ENCODE results near the gene TANC1.

Gene TANC1

GRCh38 chr2:158968396-158969161, at the start of gene TANC1:
TANC1 (plus strand) TSS chr2:158968640; CDS start chr2:159065911, 97,271 bp downstream.
- H3K27me3 ChIP-seq (ENCODE audit: control insufficient read depth, insufficient read depth, low read length) = peaks cover 76% of the 10 kb centered on the region
- H3K36me3 ChIP-seq (ENCODE audit: control insufficient read depth, low read depth, low read length) = no peaks in the 10 kb centered on the region
- H3K4me1 ChIP-seq (ENCODE audit: control insufficient read depth, low read depth, low read length) = peaks cover 13% of the 10 kb centered on the region
- peak within 1 kb of the TSS; percentile 74 for H3K9ac ChIP-seq (ENCODE audit: low read length)
- H3K4me3 ChIP-seq (ENCODE audit: low read length) = peak within 1 kb of the TSS; percentile 87
- no peaks in the 10 kb centered on the region for H3K9me3 ChIP-seq (ENCODE audit: control insufficient read depth, low read depth, low read length)
- no peak within 1 kb of the TSS for H3K27ac ChIP-seq (ENCODE audit: low read length)

- Histone ChIP-seq H3K4me1 (ENCODE audit: control insufficient read depth, low read depth, low read length) (peaks cover 19% of the 10 kb centered on the region), H3K27ac (ENCODE audit: low read length) (no peak overlapping the region), H3K9ac (ENCODE audit: low read length) (no peak overlapping the region), H3K4me3 (ENCODE audit: low read length) (no peak overlapping the region), H3K36me3 (ENCODE audit: control insufficient read depth, low read depth, low read length) (no peaks in the 10 kb centered on the region), H3K27me3 (ENCODE audit: control insufficient read depth, insufficient read depth, low read length) (no peaks in the 10 kb centered on the region), H3K9me3 (ENCODE audit: control insufficient read depth, low read depth, low read length) (no peaks in the 10 kb centered on the region)
These were observed 46.6 kb upstream of the TANC1 start for GRCh38 chr2:158921599-158922408.

- Histone ChIP-seq H3K36me3 (ENCODE audit: control insufficient read depth, low read depth, low read length) (no peaks in the 10 kb centered on the region), H3K27me3 (ENCODE audit: control insufficient read depth, insufficient read depth, low read length) (no peaks in the 10 kb centered on the region), H3K27ac (ENCODE audit: low read length) (no peak overlapping the region), H3K4me3 (ENCODE audit: low read length) (no peak overlapping the region), H3K9ac (ENCODE audit: low read length) (no peak overlapping the region), H3K9me3 (ENCODE audit: control insufficient read depth, low read depth, low read length) (no peaks in the 10 kb centered on the region), H3K4me1 (ENCODE audit: control insufficient read depth, low read depth, low read length) (peaks cover 19% of the 10 kb centered on the region)
These were observed 45.8 kb upstream of the TANC1 start for GRCh38 chr2:158922601-158923000.

GRCh38 chr2:158923180-158923594, 45.3 kb upstream of the TANC1 start:
- H3K27me3 ChIP-seq (ENCODE audit: control insufficient read depth, insufficient read depth, low read length) = no peaks in the 10 kb centered on the region

GRCh38 chr2:158923641-158924040, 44.8 kb upstream of the TANC1 start:
- H3K4me1 ChIP-seq (ENCODE audit: control insufficient read depth, low read depth, low read length) = peaks cover 19% of the 10 kb centered on the region
- H3K27ac ChIP-seq (ENCODE audit: low read length) = no peak overlapping the region
- H3K4me3 ChIP-seq (ENCODE audit: low read length) = no peak overlapping the region
- H3K9me3 ChIP-seq (ENCODE audit: control insufficient read depth, low read depth, low read length) = no peaks in the 10 kb centered on the region
- H3K9ac ChIP-seq (ENCODE audit: low read length) = no peak overlapping the region
- no peaks in the 10 kb centered on the region for H3K27me3 ChIP-seq (ENCODE audit: control insufficient read depth, insufficient read depth, low read length)
- no peaks in the 10 kb centered on the region for H3K36me3 ChIP-seq (ENCODE audit: control insufficient read depth, low read depth, low read length)

More at GRCh38 chr2:158923180-158923594, 45.3 kb upstream of the TANC1 start:
- no peak overlapping the region for H3K9ac ChIP-seq (ENCODE audit: low read length)
- no peak overlapping the region for H3K27ac ChIP-seq (ENCODE audit: low read length)
- H3K4me3 ChIP-seq (ENCODE audit: low read length) = no peak overlapping the region
- no peaks in the 10 kb centered on the region for H3K9me3 ChIP-seq (ENCODE audit: control insufficient read depth, low read depth, low read length)
- peaks cover 19% of the 10 kb centered on the region for H3K4me1 ChIP-seq (ENCODE audit: control insufficient read depth, low read depth, low read length)
- no peaks in the 10 kb centered on the region for H3K36me3 ChIP-seq (ENCODE audit: control insufficient read depth, low read depth, low read length)

- no peaks in the 10 kb centered on the region for H3K9me3 ChIP-seq (ENCODE audit: control insufficient read depth, low read depth, low read length)
- no peak overlapping the region for H3K4me3 ChIP-seq (ENCODE audit: low read length)
- no peaks in the 10 kb centered on the region for H3K36me3 ChIP-seq (ENCODE audit: control insufficient read depth, low read depth, low read length)
- no peaks in the 10 kb centered on the region for H3K27me3 ChIP-seq (ENCODE audit: control insufficient read depth, insufficient read depth, low read length)
- peaks cover 19% of the 10 kb centered on the region for H3K4me1 ChIP-seq (ENCODE audit: control insufficient read depth, low read depth, low read length)
- no peak overlapping the region for H3K27ac ChIP-seq (ENCODE audit: low read length)
- no peak overlapping the region for H3K9ac ChIP-seq (ENCODE audit: low read length)
These were observed 41.9 kb upstream of the TANC1 start for GRCh38 chr2:158926478-158926948.

GRCh38 chr2:158928515-158928914, 39.9 kb upstream of the TANC1 start:
- Histone ChIP-seq H3K27ac (ENCODE audit: low read length) (no peak overlapping the region), H3K9ac (ENCODE audit: low read length) (no peak overlapping the region), H3K9me3 (ENCODE audit: control insufficient read depth, low read depth, low read length) (no peaks in the 10 kb centered on the region), H3K4me1 (ENCODE audit: control insufficient read depth, low read depth, low read length) (peaks cover 5% of the 10 kb centered on the region), H3K4me3 (ENCODE audit: low read length) (no peak overlapping the region), H3K27me3 (ENCODE audit: control insufficient read depth, insufficient read depth, low read length) (no peaks in the 10 kb centered on the region), H3K36me3 (ENCODE audit: control insufficient read depth, low read depth, low read length) (no peaks in the 10 kb centered on the region)

GRCh38 chr2:158928965-158929364, 39.5 kb upstream of the TANC1 start:
- Histone ChIP-seq H3K4me3 (ENCODE audit: low read length) (no peak overlapping the region), H3K36me3 (ENCODE audit: control insufficient read depth, low read depth, low read length) (no peaks in the 10 kb centered on the region), H3K27me3 (ENCODE audit: control insufficient read depth, insufficient read depth, low read length) (no peaks in the 10 kb centered on the region), H3K4me1 (ENCODE audit: control insufficient read depth, low read depth, low read length) (peaks cover 6% of the 10 kb centered on the region), H3K27ac (ENCODE audit: low read length) (no peak overlapping the region), H3K9ac (ENCODE audit: low read length) (no peak overlapping the region), H3K9me3 (ENCODE audit: control insufficient read depth, low read depth, low read length) (no peaks in the 10 kb centered on the region)

- Histone ChIP-seq H3K4me3 (ENCODE audit: low read length) (no peak overlapping the region), H3K27ac (ENCODE audit: low read length) (no peak overlapping the region), H3K9ac (ENCODE audit: low read length) (no peak overlapping the region), H3K9me3 (ENCODE audit: control insufficient read depth, low read depth, low read length) (no peaks in the 10 kb centered on the region), H3K36me3 (ENCODE audit: control insufficient read depth, low read depth, low read length) (no peaks in the 10 kb centered on the region), H3K27me3 (ENCODE audit: control insufficient read depth, insufficient read depth, low read length) (no peaks in the 10 kb centered on the region), H3K4me1 (ENCODE audit: control insufficient read depth, low read depth, low read length) (peaks cover 10% of the 10 kb centered on the region)
These were observed 36.9 kb upstream of the TANC1 start for GRCh38 chr2:158931572-158931971.

- no peak overlapping the region for H3K4me3 ChIP-seq (ENCODE audit: low read length)
- H3K27ac ChIP-seq (ENCODE audit: low read length) = no peak overlapping the region
These were observed 36.3 kb upstream of the TANC1 start for GRCh38 chr2:158932131-158932645.

GRCh38 chr2:158934170-158934569, 34.3 kb upstream of the TANC1 start:
- no peak overlapping the region for H3K4me3 ChIP-seq (ENCODE audit: low read length)
- H3K9me3 ChIP-seq (ENCODE audit: control insufficient read depth, low read depth, low read length) = no peaks in the 10 kb centered on the region
- peaks cover 10% of the 10 kb centered on the region for H3K4me1 ChIP-seq (ENCODE audit: control insufficient read depth, low read depth, low read length)
- no peaks in the 10 kb centered on the region for H3K27me3 ChIP-seq (ENCODE audit: control insufficient read depth, insufficient read depth, low read length)
- no peak overlapping the region for H3K27ac ChIP-seq (ENCODE audit: low read length)
- H3K36me3 ChIP-seq (ENCODE audit: control insufficient read depth, low read depth, low read length) = no peaks in the 10 kb centered on the region
- H3K9ac ChIP-seq (ENCODE audit: low read length) = no peak overlapping the region

More at GRCh38 chr2:158932131-158932645, 36.3 kb upstream of the TANC1 start:
- peaks cover 10% of the 10 kb centered on the region for H3K4me1 ChIP-seq (ENCODE audit: control insufficient read depth, low read depth, low read length)
- H3K9ac ChIP-seq (ENCODE audit: low read length) = no peak overlapping the region
- no peaks in the 10 kb centered on the region for H3K9me3 ChIP-seq (ENCODE audit: control insufficient read depth, low read depth, low read length)
- H3K36me3 ChIP-seq (ENCODE audit: control insufficient read depth, low read depth, low read length) = no peaks in the 10 kb centered on the region
- no peaks in the 10 kb centered on the region for H3K27me3 ChIP-seq (ENCODE audit: control insufficient read depth, insufficient read depth, low read length)

All from iPS-18a (cell line).